Measurements from ENCODE around the gene ROCK1. TPM values are rescaled to one million over a fixed set of nuclear protein-coding genes. Genes with fewer than 3 reads are reported as not detected.
"Not testable (repeated sequence)": the region's sequence is repeated elsewhere in the genome, so short reads cannot be mapped to it uniquely, and the experiment has no call there.

Gene ROCK1
- total RNA-seq, 2 donors from 2014 or later: 59.4 to 63.4 TPM

GRCh38 chr18:21018257-21018656 is 93.4 kb downstream of the ROCK1 start:
- DNase-seq (ENCODE audit: low spot score in 2 of 2); ATAC-seq; H3K9me3 Mint-ChIP-seq; H3K27ac Mint-ChIP-seq: not testable (repeated sequence)
- peaks cover 27 to 40% of the 10 kb centered on the region in 2 donors for H3K36me3 Mint-ChIP-seq

GRCh38 chr18:21012308-21012707 is 99.3 kb downstream of the ROCK1 start:
- ATAC-seq: no peak
- Mint-ChIP-seq H3K9me3 (peaks cover 0 to 11% of the 10 kb centered on the region in 2 donors), H3K27ac (no peak overlapping the region)

GRCh38 chr18:21004726-21005125 is 106.9 kb downstream of the ROCK1 start:
- Mint-ChIP-seq H3K36me3 (peaks cover 6% of the 10 kb centered on the region in 2 donors), H3K9me3 (no peaks in the 10 kb centered on the region), H3K27ac (no peak overlapping the region)
- ATAC-seq (no peak), DNase-seq (ENCODE audit: low spot score in 2 of 2) (no peak)

More at GRCh38 chr18:21012308-21012707, 99.3 kb downstream of the ROCK1 start:
- no peak for DNase-seq (ENCODE audit: low spot score in 2 of 2)
- H3K36me3 Mint-ChIP-seq: peaks cover 39 to 56% of the 10 kb centered on the region in 2 donors

GRCh38 chr18:21000667-21001066 is 110.9 kb downstream of the ROCK1 start:
- no peaks in the 10 kb centered on the region for H3K9me3 Mint-ChIP-seq
- H3K36me3 Mint-ChIP-seq: peaks cover 6 to 30% of the 10 kb centered on the region in 2 donors
- peak overlapping the region in 1 of 2 donors; percentile 14 for H3K27ac Mint-ChIP-seq
- no peak for DNase-seq (ENCODE audit: low spot score in 2 of 2)
- ATAC-seq: no peak

GRCh38 chr18:20997371-20997770 is 114.2 kb downstream of the ROCK1 start:
- Mint-ChIP-seq H3K36me3 (peaks cover 6 to 30% of the 10 kb centered on the region in 2 donors), H3K9me3 (no peaks in the 10 kb centered on the region), H3K27ac (no peak overlapping the region)
- no peak for ATAC-seq
- DNase-seq (ENCODE audit: low spot score in 2 of 2): no peak

- no peaks in the 10 kb centered on the region for H3K9me3 Mint-ChIP-seq
- DNase-seq (ENCODE audit: low spot score in 2 of 2): no peak
- ATAC-seq: no peak
- H3K27ac Mint-ChIP-seq: no peak overlapping the region
- H3K36me3 Mint-ChIP-seq: peaks cover 6 to 30% of the 10 kb centered on the region in 2 donors
Measured at GRCh38 chr18:20996418-20996817, 115.2 kb downstream of the ROCK1 start.

GRCh38 chr18:20988726-20989125 is 122.9 kb downstream of the ROCK1 start:
- ATAC-seq (no peak), DNase-seq (ENCODE audit: low spot score in 2 of 2) (no peak)
- no peaks in the 10 kb centered on the region for H3K9me3 Mint-ChIP-seq
- H3K27ac Mint-ChIP-seq: no peak overlapping the region
- peaks cover 0 to 13% of the 10 kb centered on the region in 2 donors for H3K36me3 Mint-ChIP-seq

- peaks cover 0 to 3% of the 10 kb centered on the region in 2 donors for H3K36me3 Mint-ChIP-seq
- no peak overlapping the region for H3K27ac Mint-ChIP-seq
- no peaks in the 10 kb centered on the region for H3K9me3 Mint-ChIP-seq
- DNase-seq (ENCODE audit: low spot score in 2 of 2): no peak
- ATAC-seq: no peak
Measured at GRCh38 chr18:20975077-20975476, 136.5 kb downstream of the ROCK1 start.

GRCh38 chr18:20971886-20972267 is 139.7 kb downstream of the ROCK1 start:
- Mint-ChIP-seq H3K9me3 (no peaks in the 10 kb centered on the region), H3K27ac (peak overlapping the region; percentile 0 to 2), H3K36me3 (peaks cover 0 to 7% of the 10 kb centered on the region in 2 donors)
- ATAC-seq: peak in 1 of 2 donors; percentile 40
- no peak for DNase-seq (ENCODE audit: low spot score in 2 of 2)

- no peaks in the 10 kb centered on the region for H3K9me3 Mint-ChIP-seq
- DNase-seq (ENCODE audit: low spot score in 2 of 2) (no peak), ATAC-seq (no peak)
- H3K27ac Mint-ChIP-seq: no peak overlapping the region
- peaks cover under 1 to 9% of the 10 kb centered on the region in 2 donors for H3K36me3 Mint-ChIP-seq
Measured at GRCh38 chr18:20966795-20967194, 144.8 kb downstream of the ROCK1 start.

- DNase-seq (ENCODE audit: low spot score in 2 of 2): no peak
- H3K27ac Mint-ChIP-seq: no peak overlapping the region
- ATAC-seq: no peak
- no peaks in the 10 kb centered on the region for H3K9me3 Mint-ChIP-seq
- H3K36me3 Mint-ChIP-seq: peaks cover 6 to 10% of the 10 kb centered on the region in 2 donors
Measured at GRCh38 chr18:20963027-20963426, 148.6 kb downstream of the ROCK1 start.

- DNase-seq (ENCODE audit: low spot score in 2 of 2): no peak
- peaks cover 6 to 10% of the 10 kb centered on the region in 2 donors for H3K36me3 Mint-ChIP-seq
Measured at GRCh38 chr18:20960735-20961134, 150.9 kb downstream of the ROCK1 start.

GRCh38 chr18:20950827-20951226 is 160.8 kb downstream of the ROCK1 start:
- H3K27ac Mint-ChIP-seq; DNase-seq (ENCODE audit: low spot score in 2 of 2); H3K9me3 Mint-ChIP-seq; H3K36me3 Mint-ChIP-seq: not testable (repeated sequence)
- peak; percentile 58 to 78 for ATAC-seq

More at GRCh38 chr18:20960735-20961134, 150.9 kb downstream of the ROCK1 start:
- H3K27ac Mint-ChIP-seq: no peak overlapping the region
- no peaks in the 10 kb centered on the region for H3K9me3 Mint-ChIP-seq
- no peak for ATAC-seq

Other genes starting within 250 kb of the ROCK1 start
- not detected for gene GREB1L, start 130.4 kb upstream of the ROCK1 start, total RNA-seq

Data from activated naive CD4-positive, alpha-beta T cell treated with anti-CD3 and anti-CD28 coated beads, Interleukin-2, amount 50 U/mL, for 72 hours (primary cell).